ENCODE measurements around the gene ARAP1. TPM values are rescaled to one million over a fixed set of nuclear protein-coding genes. Genes with fewer than 3 reads are reported as not detected.

ARAP1 gene
- total RNA-seq, 3 donors from 2014 or later = 85.9 to 109 (median 97.0) TPM

DNA sequence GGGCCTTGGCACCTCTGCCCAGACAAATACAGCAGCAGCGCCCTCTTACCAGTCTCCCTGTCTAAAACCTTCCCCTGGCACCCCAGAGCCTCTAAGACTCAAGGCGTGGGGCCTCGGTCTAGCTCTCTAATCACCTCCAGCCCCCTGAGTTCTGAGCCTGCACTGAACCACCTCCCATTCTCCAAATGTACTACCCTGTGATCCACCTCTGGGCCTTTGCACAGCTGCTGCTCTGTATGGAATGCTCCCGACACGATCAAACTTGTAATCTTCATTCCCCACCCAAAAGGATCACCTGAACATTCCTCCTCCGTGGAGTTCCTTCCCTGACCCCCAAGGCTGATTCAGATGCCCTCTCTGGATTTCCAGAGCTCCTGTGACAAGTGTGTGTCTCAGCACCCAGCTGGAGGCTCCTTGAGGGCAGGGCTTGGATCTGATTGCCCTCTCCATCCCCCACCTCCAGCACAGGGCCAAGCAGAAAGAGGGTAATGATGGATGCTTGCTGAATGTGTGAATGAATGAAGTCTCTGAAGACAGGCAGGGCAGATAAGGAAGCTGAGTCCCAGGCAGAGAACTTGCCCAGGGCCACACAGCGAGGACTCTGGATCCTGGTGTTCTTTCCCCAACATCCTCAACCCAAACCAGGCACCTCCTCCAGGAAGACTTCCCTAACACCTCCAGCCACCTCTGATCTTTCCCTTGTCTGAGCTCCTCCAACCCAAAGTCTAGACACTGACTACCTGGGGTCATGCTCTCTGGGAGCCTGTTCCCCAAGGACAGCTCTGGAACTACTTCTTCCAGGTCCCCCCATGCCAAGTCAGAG is 23.3 kb upstream of the ARAP1 start:
- no peak for DNase-seq (ENCODE audit: low spot score in 2 of 2)
- no peak for TF ChIP-seq POLR2AphosphoS5 (IDR thresholded peaks at IDR 0.05)
- TF ChIP-seq POLR2A (IDR thresholded peaks at IDR 0.05) = no peak
- TF ChIP-seq, protein P1, sequence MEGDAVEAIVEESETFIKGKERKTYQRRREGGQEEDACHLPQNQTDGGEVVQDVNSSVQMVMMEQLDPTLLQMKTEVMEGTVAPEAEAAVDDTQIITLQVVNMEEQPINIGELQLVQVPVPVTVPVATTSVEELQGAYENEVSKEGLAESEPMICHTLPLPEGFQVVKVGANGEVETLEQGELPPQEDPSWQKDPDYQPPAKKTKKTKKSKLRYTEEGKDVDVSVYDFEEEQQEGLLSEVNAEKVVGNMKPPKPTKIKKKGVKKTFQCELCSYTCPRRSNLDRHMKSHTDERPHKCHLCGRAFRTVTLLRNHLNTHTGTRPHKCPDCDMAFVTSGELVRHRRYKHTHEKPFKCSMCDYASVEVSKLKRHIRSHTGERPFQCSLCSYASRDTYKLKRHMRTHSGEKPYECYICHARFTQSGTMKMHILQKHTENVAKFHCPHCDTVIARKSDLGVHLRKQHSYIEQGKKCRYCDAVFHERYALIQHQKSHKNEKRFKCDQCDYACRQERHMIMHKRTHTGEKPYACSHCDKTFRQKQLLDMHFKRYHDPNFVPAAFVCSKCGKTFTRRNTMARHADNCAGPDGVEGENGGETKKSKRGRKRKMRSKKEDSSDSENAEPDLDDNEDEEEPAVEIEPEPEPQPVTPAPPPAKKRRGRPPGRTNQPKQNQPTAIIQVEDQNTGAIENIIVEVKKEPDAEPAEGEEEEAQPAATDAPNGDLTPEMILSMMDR (IDR thresholded peaks at IDR 0.05) = no peak
- H3K4me3 ChIP-seq = no peak overlapping the region
- H3K36me3 ChIP-seq = no peaks in the 10 kb centered on the region
- no peaks in the 10 kb centered on the region for H3K27me3 ChIP-seq
- intact Hi-C loops (cut with DNase I; ENCODE audit: low total_unique reads) = no loop called here
- H3K4me1 ChIP-seq = peaks cover 3 to 27% of the 10 kb centered on the region in 2 donors
- no peak overlapping the region for H3K27ac ChIP-seq
- no peaks in the 10 kb centered on the region for H3K9me3 ChIP-seq

DNA sequence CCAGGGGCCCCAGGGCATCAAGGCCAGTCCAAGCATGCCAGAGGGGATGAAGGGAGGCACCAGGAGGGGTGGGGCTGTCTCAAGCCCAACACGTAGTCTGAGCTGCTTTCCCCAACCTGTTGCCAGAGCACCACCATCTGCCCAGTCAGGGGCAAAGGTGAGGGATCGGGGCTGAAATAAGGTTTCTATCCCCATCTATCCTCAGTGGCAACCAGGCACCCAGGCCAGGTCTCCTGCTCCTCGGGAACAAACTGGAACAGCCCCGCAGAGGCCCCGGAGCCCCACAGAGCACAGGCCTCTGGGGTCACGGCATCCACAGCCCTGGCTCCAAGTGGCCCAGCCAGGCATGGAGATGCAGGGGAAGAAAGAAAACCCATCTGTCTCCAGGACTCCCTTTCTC is 22.3 kb upstream of the ARAP1 start:
- no peaks in the 10 kb centered on the region for H3K9me3 ChIP-seq
- H3K36me3 ChIP-seq = no peaks in the 10 kb centered on the region
- H3K27me3 ChIP-seq = no peaks in the 10 kb centered on the region
- H3K4me3 ChIP-seq = no peak overlapping the region
- intact Hi-C loops (cut with DNase I; ENCODE audit: low total_unique reads) = no loop called here
- peaks cover 2 to 24% of the 10 kb centered on the region in 2 donors for H3K4me1 ChIP-seq
- peak overlapping the region in 1 of 2 donors; percentile 68 for H3K27ac ChIP-seq
- TF ChIP-seq POLR2A (IDR thresholded peaks at IDR 0.05) (no peak), POLR2AphosphoS5 (IDR thresholded peaks at IDR 0.05) (no peak)
- TF ChIP-seq, protein P1 (IDR thresholded peaks at IDR 0.05) = no peak
- no peak for DNase-seq (ENCODE audit: low spot score in 2 of 2)

DNA sequence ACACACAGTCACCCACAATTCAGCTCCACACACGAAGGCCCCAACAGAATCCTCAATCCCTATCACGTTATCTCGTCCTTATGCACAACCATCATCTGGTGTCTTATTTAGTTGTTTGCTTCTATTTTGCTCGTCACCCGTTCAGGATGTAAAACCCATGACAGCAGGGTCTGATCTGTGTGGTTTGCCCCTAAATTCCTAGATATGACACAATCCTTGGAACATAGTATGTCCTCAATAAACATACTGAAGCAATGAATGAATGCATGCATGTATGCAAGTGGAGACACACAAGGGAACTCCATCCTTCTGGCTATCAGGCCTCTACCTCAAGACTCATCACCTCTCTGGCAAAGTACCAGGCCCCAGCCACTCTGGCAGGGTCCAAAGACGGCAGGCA is 21.5 kb upstream of the ARAP1 start:
- Histone ChIP-seq H3K4me1 (peaks cover 2 to 24% of the 10 kb centered on the region in 2 donors), H3K9me3 (no peaks in the 10 kb centered on the region), H3K27me3 (no peaks in the 10 kb centered on the region), H3K27ac (peak overlapping the region; percentile 11 to 68), H3K36me3 (no peaks in the 10 kb centered on the region), H3K4me3 (no peak overlapping the region)
- TF ChIP-seq, protein P1 (IDR thresholded peaks at IDR 0.05) = no peak
- no peak for TF ChIP-seq POLR2AphosphoS5 (IDR thresholded peaks at IDR 0.05)
- no peak for TF ChIP-seq POLR2A (IDR thresholded peaks at IDR 0.05)
- DNase-seq (ENCODE audit: low spot score in 2 of 2) = no peak
- intact Hi-C loops (cut with DNase I; ENCODE audit: low total_unique reads) = no loop called here

DNA sequence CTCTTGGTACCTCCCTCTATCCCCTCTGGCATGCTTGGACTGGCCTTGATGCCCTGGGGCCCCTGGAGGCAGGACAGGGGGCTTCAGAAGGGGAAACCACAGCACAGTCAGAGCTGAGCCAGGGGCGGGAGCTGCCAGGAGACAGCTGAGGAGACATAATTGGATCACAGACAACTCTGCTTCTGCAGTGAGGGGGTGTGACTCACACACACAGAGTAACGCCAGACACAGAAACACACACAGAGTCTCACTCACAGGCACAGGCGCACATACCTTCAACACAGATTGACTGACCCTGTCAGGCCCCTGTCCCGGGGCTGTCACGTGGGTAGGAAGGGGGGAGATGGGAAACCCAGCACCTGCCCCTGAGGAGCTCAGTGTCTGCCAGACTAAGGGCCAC is 21.1 kb upstream of the ARAP1 start:
- Histone ChIP-seq H3K27ac (peak overlapping the region; percentile 11 to 68), H3K4me3 (no peak overlapping the region), H3K9me3 (no peaks in the 10 kb centered on the region), H3K27me3 (no peaks in the 10 kb centered on the region), H3K36me3 (no peaks in the 10 kb centered on the region), H3K4me1 (peaks cover 2 to 24% of the 10 kb centered on the region in 2 donors)
- TF ChIP-seq POLR2AphosphoS5 (IDR thresholded peaks at IDR 0.05) (no peak), POLR2A (IDR thresholded peaks at IDR 0.05) (no peak)
- TF ChIP-seq, protein P1 (IDR thresholded peaks at IDR 0.05) = no peak
- intact Hi-C loops (cut with DNase I; ENCODE audit: low total_unique reads) = no loop called here
- DNase-seq (ENCODE audit: low spot score in 2 of 2) = no peak

DNA sequence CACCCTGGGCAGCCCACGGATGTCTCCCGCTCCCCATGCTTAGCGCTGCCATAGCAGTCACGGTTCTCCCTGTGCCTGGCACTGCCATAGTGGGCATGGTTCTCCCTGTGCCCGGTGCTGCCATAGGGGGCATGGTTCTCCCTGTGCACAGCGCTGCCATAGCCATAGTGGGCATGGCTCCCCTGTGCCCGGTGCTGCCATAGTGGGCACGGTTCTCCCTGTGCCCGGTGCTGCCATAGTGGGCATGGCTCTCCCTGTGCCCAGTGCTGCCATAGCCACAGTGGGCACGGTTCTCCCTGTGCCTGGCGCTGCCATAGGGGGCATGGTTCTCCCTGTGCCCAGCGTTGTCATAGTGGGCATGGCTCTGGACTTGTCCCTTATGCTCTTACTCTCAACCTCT is 19.9 kb upstream of the ARAP1 start:
- Histone ChIP-seq H3K9me3 (no peaks in the 10 kb centered on the region), H3K27me3 (no peaks in the 10 kb centered on the region), H3K4me3 (no peak overlapping the region), H3K36me3 (no peaks in the 10 kb centered on the region), H3K27ac (no peak overlapping the region), H3K4me1 (peaks cover 2 to 12% of the 10 kb centered on the region in 2 donors)
- TF ChIP-seq POLR2AphosphoS5 (IDR thresholded peaks at IDR 0.05) = no peak
- TF ChIP-seq POLR2A (IDR thresholded peaks at IDR 0.05) = no peak
- TF ChIP-seq, protein P1 (IDR thresholded peaks at IDR 0.05) = no peak
- DNase-seq (ENCODE audit: low spot score in 2 of 2) = no peak
- intact Hi-C loops (cut with DNase I; ENCODE audit: low total_unique reads) = no loop called here
